ENCODE measurements around the gene FGD5. TPM values are rescaled to one million over a fixed set of nuclear protein-coding genes. Genes with fewer than 3 reads are reported as not detected.

Gene FGD5
- total and polyA plus RNA-seq, 2 donors (not counting 1 experiment from before 2014, with no cell fraction given), result not detected

DNA sequence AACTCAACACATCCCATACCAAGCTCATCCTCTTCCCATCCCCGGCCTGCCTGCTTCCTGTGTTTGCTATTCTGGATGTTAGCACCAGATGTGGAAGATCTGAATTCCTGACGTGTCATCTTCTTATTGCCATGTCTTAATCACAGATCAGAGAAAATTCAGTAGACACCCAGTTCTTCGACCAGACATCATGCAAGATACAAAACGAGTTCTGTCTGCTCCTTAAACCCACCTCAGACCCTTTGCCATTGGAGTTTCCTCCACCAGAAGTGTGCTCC lies 52.0 kb downstream of the FGD5 start:
- no peaks in the 10 kb centered on the region for H4K20me1 ChIP-seq (ENCODE audit: control insufficient read depth, insufficient read depth, low read length, poor library complexity, severe bottlenecking)
- no peak overlapping the region for H3K27ac Mint-ChIP-seq
- no peaks in the 10 kb centered on the region for H3K4me1 ChIP-seq (ENCODE audit: control insufficient read depth in 2 of 2, insufficient read depth in 2 of 2, low read length in 2 of 2)
- no peak for ATAC-seq (ENCODE audit: low read depth)
- no peak overlapping the region for H3K9ac ChIP-seq (ENCODE audit: low read length)
- no peak overlapping the region for H3K4me3 Mint-ChIP-seq
- DNase-seq, result no peak
- CTCF ChIA-PET, result no interaction called here
- no peaks in the 10 kb centered on the region for H3K4me1 Mint-ChIP-seq
- WGBS (ENCODE audit: insufficient coverage), result 83% methylated on average over 4 of the region's 4 CpGs
- no peaks in the 10 kb centered on the region for H3K79me2 ChIP-seq (ENCODE audit: control insufficient read depth, insufficient read depth, low read length)
- H3K27me3 Mint-ChIP-seq, result peaks cover 21% of the 10 kb centered on the region
- no peaks in the 10 kb centered on the region for H3K36me3 ChIP-seq (replicated peaks in 1 of 2; ENCODE audit: control extremely low read depth in 1 of 2, control insufficient read depth in 1 of 2, extremely low read depth in 1 of 2, insufficient read depth in 2 of 2, low read length in 1 of 2)
- intact Hi-C loops (cut with micrococcal nuclease), result no loop called here
- H3K27me3 ChIP-seq (replicated peaks in 1 of 4; ENCODE audit: control extremely low read depth in 1 of 4, control insufficient read depth in 3 of 4, insufficient read depth in 4 of 4, low read length in 3 of 4), result peaks cover 0 to 13% (median 0%) of the 10 kb centered on the region in 4 experiments
- no peak overlapping the region for H3K4me3 ChIP-seq (ENCODE audit: control extremely low read depth in 1 of 5, extremely low read depth in 1 of 5, insufficient read depth in 1 of 5, low read depth in 2 of 5, low read length in 4 of 5)
- H3K27ac ChIP-seq (ENCODE audit: low read length in 2 of 2), result no peak overlapping the region
- H2AFZ ChIP-seq (ENCODE audit: insufficient read depth, low read depth, low read length, poor library complexity, severe bottlenecking), result no peak overlapping the region
- no peak for TF ChIP-seq EZH2 (IDR thresholded peaks at IDR 0.05; ENCODE audit: borderline replicate concordance, insufficient read depth, low read depth, low read length, poor library complexity, severe bottlenecking)
- TF ChIP-seq, protein P1, sequence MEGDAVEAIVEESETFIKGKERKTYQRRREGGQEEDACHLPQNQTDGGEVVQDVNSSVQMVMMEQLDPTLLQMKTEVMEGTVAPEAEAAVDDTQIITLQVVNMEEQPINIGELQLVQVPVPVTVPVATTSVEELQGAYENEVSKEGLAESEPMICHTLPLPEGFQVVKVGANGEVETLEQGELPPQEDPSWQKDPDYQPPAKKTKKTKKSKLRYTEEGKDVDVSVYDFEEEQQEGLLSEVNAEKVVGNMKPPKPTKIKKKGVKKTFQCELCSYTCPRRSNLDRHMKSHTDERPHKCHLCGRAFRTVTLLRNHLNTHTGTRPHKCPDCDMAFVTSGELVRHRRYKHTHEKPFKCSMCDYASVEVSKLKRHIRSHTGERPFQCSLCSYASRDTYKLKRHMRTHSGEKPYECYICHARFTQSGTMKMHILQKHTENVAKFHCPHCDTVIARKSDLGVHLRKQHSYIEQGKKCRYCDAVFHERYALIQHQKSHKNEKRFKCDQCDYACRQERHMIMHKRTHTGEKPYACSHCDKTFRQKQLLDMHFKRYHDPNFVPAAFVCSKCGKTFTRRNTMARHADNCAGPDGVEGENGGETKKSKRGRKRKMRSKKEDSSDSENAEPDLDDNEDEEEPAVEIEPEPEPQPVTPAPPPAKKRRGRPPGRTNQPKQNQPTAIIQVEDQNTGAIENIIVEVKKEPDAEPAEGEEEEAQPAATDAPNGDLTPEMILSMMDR (IDR thresholded peaks at IDR 0.05), result no peak
- no peak overlapping the region for H3K4me2 ChIP-seq (replicated peaks; ENCODE audit: low read depth, low read length, poor library complexity, severe bottlenecking)
- peaks cover 0 to 10% (median 0%) of the 10 kb centered on the region in 3 donors for H3K9me3 ChIP-seq (ENCODE audit: control extremely low read depth in 1 of 3, control insufficient read depth in 2 of 3, insufficient read depth in 1 of 3, low read length in 2 of 3)
- H3K9me3 Mint-ChIP-seq (ENCODE audit: insufficient read depth), result no peaks in the 10 kb centered on the region
- POLR2A ChIA-PET, result no interaction called here

DNA sequence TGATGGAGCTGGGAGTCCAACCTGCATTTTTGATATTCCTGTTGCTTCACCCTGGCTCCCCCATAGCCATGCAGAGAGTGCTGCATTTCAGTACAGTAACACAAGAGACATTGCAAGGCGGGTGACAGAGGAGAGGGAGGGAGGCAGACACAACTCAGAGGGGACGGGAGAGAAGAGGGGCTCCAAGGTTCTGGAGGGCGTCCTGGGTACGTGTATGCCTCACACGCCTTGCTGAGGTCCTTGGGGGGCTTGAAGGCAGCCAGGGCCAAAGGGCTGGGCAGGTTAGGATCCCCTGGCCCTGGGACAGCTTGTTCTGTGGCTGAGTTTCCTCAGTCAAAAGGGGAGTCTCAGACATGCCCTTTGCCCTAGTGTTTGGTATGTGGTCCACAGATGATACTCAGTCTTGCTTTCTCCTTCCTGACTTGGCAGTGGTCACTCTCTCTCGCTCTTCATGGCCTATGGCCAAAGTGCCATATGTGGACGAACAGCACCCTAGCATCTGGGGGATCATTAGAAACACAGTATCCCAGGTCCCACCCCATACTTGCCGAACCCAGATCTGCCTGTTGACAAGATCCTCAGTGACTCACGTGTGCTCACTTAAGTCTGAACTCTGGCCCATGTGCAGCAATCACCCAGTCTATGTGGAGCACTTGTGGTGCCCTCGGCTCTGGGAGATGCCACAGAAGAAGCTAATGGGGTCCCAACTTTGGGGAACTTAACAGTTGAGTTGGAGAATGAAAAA lies 52.9 kb downstream of the FGD5 start:
- Histone ChIP-seq H3K4me3 (ENCODE audit: control extremely low read depth in 1 of 5, extremely low read depth in 1 of 5, insufficient read depth in 1 of 5, low read depth in 2 of 5, low read length in 4 of 5) (no peak overlapping the region), H3K36me3 (replicated peaks in 1 of 2; ENCODE audit: control extremely low read depth in 1 of 2, control insufficient read depth in 1 of 2, extremely low read depth in 1 of 2, insufficient read depth in 2 of 2, low read length in 1 of 2) (no peaks in the 10 kb centered on the region), H3K79me2 (ENCODE audit: control insufficient read depth, insufficient read depth, low read length) (no peaks in the 10 kb centered on the region), H3K27me3 (replicated peaks in 1 of 4; ENCODE audit: control extremely low read depth in 1 of 4, control insufficient read depth in 3 of 4, insufficient read depth in 4 of 4, low read length in 3 of 4) (peaks cover 0 to 6% (median 0%) of the 10 kb centered on the region in 4 experiments), H3K9me3 (ENCODE audit: control extremely low read depth in 1 of 3, control insufficient read depth in 2 of 3, insufficient read depth in 1 of 3, low read length in 2 of 3) (peaks cover 0 to 10% (median 0%) of the 10 kb centered on the region in 3 donors), H3K4me2 (replicated peaks; ENCODE audit: low read depth, low read length, poor library complexity, severe bottlenecking) (no peak overlapping the region), H4K20me1 (ENCODE audit: control insufficient read depth, insufficient read depth, low read length, poor library complexity, severe bottlenecking) (no peaks in the 10 kb centered on the region), H3K4me1 (ENCODE audit: control insufficient read depth in 2 of 2, insufficient read depth in 2 of 2, low read length in 2 of 2) (no peaks in the 10 kb centered on the region), H3K9ac (ENCODE audit: low read length) (no peak overlapping the region), H2AFZ (ENCODE audit: insufficient read depth, low read depth, low read length, poor library complexity, severe bottlenecking) (no peak overlapping the region), H3K27ac (ENCODE audit: low read length in 2 of 2) (no peak overlapping the region)
- Mint-ChIP-seq H3K27me3 (peaks cover 21% of the 10 kb centered on the region), H3K9me3 (ENCODE audit: insufficient read depth) (no peaks in the 10 kb centered on the region), H3K27ac (no peak overlapping the region), H3K4me1 (no peaks in the 10 kb centered on the region), H3K4me3 (no peak overlapping the region)
- ChIA-PET CTCF (no interaction called here), POLR2A (no interaction called here)
- ATAC-seq (ENCODE audit: low read depth) (no peak), DNase-seq (no peak)
- TF ChIP-seq, protein P1 (IDR thresholded peaks at IDR 0.05), result no peak
- TF ChIP-seq EZH2 (IDR thresholded peaks at IDR 0.05; ENCODE audit: borderline replicate concordance, insufficient read depth, low read depth, low read length, poor library complexity, severe bottlenecking), result no peak
- intact Hi-C loops (cut with micrococcal nuclease), result no loop called here
- WGBS (ENCODE audit: insufficient coverage), result 90% methylated on average over 10 of the region's 10 CpGs
